Measurements from ENCODE around the gene GK2. TPM values are rescaled to one million over a fixed set of nuclear protein-coding genes. Genes with fewer than 3 reads are reported as not detected.

GK2 gene
- polyA plus RNA-seq, 1 donor from 2014 or later, result not detected

DNA sequence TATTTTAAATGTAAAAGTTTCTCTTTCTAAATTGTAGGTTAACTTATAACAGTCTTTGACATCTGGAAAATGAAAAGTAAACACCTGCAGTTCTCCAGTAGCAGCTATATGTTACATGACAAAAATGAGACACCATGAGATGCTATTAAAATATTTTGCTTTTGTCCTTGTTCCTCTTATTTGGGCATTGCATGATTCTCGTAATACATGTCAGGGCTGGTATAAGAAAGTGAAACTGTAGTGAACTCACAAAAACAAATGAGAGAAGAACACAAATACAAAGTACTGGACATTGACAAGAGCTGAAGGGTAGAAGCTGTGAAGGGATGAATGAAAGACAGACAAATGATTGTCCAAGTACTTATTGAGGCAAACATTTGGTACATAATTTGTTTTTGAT, 9.0 kb downstream of the GK2 start:
- H3K9me2 ChIP-seq (ENCODE audit: insufficient read depth, low read length), result no peaks in the 10 kb centered on the region
- no peak overlapping the region for H3K4me3 ChIP-seq (ENCODE audit: low read length)
- TF ChIP-seq EZH2 (IDR thresholded peaks at IDR 0.05; ENCODE audit: borderline replicate concordance, insufficient read depth, low read length, poor library complexity, severe bottlenecking), result no peak
- no peak for TF ChIP-seq TAF1 (IDR thresholded peaks at IDR 0.05; ENCODE audit: low read depth)
- no peak for TF ChIP-seq MXI1 (conservative IDR thresholded peaks at IDR 0.05; ENCODE audit: poor library complexity, severe bottlenecking)
- TF ChIP-seq POLR2AphosphoS5 (IDR thresholded peaks at IDR 0.05), result no peak
- no peak for TF ChIP-seq RAD21 (conservative IDR thresholded peaks at IDR 0.05)
- TF ChIP-seq, protein P1, sequence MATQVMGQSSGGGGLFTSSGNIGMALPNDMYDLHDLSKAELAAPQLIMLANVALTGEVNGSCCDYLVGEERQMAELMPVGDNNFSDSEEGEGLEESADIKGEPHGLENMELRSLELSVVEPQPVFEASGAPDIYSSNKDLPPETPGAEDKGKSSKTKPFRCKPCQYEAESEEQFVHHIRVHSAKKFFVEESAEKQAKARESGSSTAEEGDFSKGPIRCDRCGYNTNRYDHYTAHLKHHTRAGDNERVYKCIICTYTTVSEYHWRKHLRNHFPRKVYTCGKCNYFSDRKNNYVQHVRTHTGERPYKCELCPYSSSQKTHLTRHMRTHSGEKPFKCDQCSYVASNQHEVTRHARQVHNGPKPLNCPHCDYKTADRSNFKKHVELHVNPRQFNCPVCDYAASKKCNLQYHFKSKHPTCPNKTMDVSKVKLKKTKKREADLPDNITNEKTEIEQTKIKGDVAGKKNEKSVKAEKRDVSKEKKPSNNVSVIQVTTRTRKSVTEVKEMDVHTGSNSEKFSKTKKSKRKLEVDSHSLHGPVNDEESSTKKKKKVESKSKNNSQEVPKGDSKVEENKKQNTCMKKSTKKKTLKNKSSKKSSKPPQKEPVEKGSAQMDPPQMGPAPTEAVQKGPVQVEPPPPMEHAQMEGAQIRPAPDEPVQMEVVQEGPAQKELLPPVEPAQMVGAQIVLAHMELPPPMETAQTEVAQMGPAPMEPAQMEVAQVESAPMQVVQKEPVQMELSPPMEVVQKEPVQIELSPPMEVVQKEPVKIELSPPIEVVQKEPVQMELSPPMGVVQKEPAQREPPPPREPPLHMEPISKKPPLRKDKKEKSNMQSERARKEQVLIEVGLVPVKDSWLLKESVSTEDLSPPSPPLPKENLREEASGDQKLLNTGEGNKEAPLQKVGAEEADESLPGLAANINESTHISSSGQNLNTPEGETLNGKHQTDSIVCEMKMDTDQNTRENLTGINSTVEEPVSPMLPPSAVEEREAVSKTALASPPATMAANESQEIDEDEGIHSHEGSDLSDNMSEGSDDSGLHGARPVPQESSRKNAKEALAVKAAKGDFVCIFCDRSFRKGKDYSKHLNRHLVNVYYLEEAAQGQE (IDR thresholded peaks at IDR 0.05; ENCODE audit: borderline replicate concordance), result no peak
- TF ChIP-seq, protein P2, sequence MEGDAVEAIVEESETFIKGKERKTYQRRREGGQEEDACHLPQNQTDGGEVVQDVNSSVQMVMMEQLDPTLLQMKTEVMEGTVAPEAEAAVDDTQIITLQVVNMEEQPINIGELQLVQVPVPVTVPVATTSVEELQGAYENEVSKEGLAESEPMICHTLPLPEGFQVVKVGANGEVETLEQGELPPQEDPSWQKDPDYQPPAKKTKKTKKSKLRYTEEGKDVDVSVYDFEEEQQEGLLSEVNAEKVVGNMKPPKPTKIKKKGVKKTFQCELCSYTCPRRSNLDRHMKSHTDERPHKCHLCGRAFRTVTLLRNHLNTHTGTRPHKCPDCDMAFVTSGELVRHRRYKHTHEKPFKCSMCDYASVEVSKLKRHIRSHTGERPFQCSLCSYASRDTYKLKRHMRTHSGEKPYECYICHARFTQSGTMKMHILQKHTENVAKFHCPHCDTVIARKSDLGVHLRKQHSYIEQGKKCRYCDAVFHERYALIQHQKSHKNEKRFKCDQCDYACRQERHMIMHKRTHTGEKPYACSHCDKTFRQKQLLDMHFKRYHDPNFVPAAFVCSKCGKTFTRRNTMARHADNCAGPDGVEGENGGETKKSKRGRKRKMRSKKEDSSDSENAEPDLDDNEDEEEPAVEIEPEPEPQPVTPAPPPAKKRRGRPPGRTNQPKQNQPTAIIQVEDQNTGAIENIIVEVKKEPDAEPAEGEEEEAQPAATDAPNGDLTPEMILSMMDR (IDR thresholded peaks at IDR 0.05; ENCODE audit: poor library complexity, severe bottlenecking), result no peak
- no peak for TF ChIP-seq SMC3 (conservative IDR thresholded peaks at IDR 0.05; ENCODE audit: poor library complexity)
- TF ChIP-seq EP300 (conservative IDR thresholded peaks at IDR 0.05; ENCODE audit: poor library complexity, severe bottlenecking), result no peak
- no peak overlapping the region for H3K9ac ChIP-seq (ENCODE audit: low read length)
- no peak overlapping the region for H3K27ac ChIP-seq (ENCODE audit: low read length)
- H3K9me3 ChIP-seq (ENCODE audit: low read length), result no peaks in the 10 kb centered on the region
- no peaks in the 10 kb centered on the region for H3K27me3 ChIP-seq (ENCODE audit: insufficient read depth, low read depth, low read length)
- H3K36me3 ChIP-seq (ENCODE audit: insufficient read depth, low read length), result no peaks in the 10 kb centered on the region
- no peaks in the 10 kb centered on the region for H4K20me1 ChIP-seq (ENCODE audit: insufficient read depth)
- H2AFZ ChIP-seq (ENCODE audit: low read depth, low read length), result no peak overlapping the region
- H3F3A ChIP-seq (ENCODE audit: insufficient read depth, low read length, poor library complexity, severe bottlenecking), result peaks cover 2% of the 10 kb centered on the region
- H3K4me2 ChIP-seq (ENCODE audit: low read length), result no peak overlapping the region
- no peaks in the 10 kb centered on the region for H3K79me2 ChIP-seq (replicated peaks; ENCODE audit: insufficient read depth, low read length)

DNA sequence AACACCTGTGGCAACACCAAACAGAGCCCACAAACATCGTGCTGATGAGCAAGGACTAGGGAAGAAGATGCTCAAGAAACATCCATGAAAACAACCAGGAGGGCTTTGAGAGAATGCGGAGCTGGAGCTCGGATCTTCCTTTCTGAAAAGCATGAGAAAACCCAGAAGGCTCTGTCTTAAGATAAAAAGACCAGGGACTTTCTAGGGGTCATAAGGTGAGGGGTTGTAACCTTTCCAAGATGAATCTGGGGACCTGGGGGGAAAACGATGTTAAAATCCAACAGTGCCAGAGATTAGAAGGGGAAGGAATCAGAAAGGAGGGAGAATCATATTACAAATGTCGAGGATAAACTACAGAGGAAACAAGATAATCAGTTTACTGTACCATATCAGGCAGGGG, 10.1 kb downstream of the GK2 start:
- Histone ChIP-seq H3K4me2 (ENCODE audit: low read length) (no peak overlapping the region), H3K36me3 (ENCODE audit: insufficient read depth, low read length) (no peaks in the 10 kb centered on the region), H3K9me2 (ENCODE audit: insufficient read depth, low read length) (no peaks in the 10 kb centered on the region), H3F3A (ENCODE audit: insufficient read depth, low read length, poor library complexity, severe bottlenecking) (peaks cover 2% of the 10 kb centered on the region), H3K4me3 (ENCODE audit: low read length) (no peak overlapping the region), H3K9me3 (ENCODE audit: low read length) (no peaks in the 10 kb centered on the region), H2AFZ (ENCODE audit: low read depth, low read length) (no peak overlapping the region), H3K27ac (ENCODE audit: low read length) (no peak overlapping the region), H3K79me2 (replicated peaks; ENCODE audit: insufficient read depth, low read length) (no peaks in the 10 kb centered on the region), H3K27me3 (ENCODE audit: insufficient read depth, low read depth, low read length) (no peaks in the 10 kb centered on the region), H4K20me1 (ENCODE audit: insufficient read depth) (no peaks in the 10 kb centered on the region), H3K9ac (ENCODE audit: low read length) (no peak overlapping the region)
- TF ChIP-seq RAD21 (conservative IDR thresholded peaks at IDR 0.05), result no peak
- no peak for TF ChIP-seq MXI1 (conservative IDR thresholded peaks at IDR 0.05; ENCODE audit: poor library complexity, severe bottlenecking)
- TF ChIP-seq POLR2AphosphoS5 (IDR thresholded peaks at IDR 0.05), result no peak
- TF ChIP-seq EP300 (conservative IDR thresholded peaks at IDR 0.05; ENCODE audit: poor library complexity, severe bottlenecking), result no peak
- TF ChIP-seq TAF1 (IDR thresholded peaks at IDR 0.05; ENCODE audit: low read depth), result no peak
- no peak for TF ChIP-seq EZH2 (IDR thresholded peaks at IDR 0.05; ENCODE audit: borderline replicate concordance, insufficient read depth, low read length, poor library complexity, severe bottlenecking)
- TF ChIP-seq, protein P1 (IDR thresholded peaks at IDR 0.05; ENCODE audit: borderline replicate concordance), result no peak
- no peak for TF ChIP-seq SMC3 (conservative IDR thresholded peaks at IDR 0.05; ENCODE audit: poor library complexity)
- TF ChIP-seq, protein P2 (IDR thresholded peaks at IDR 0.05; ENCODE audit: poor library complexity, severe bottlenecking), result no peak

Measured in neural cell (in vitro differentiated cells).